SK-N-SH treated with all-trans-retinoic acid at 6 μM for 48 hours (cell line): Measurements from ENCODE around the gene ADAM19.

Source experiments
- ARNTL ChIP-seq: fragments of 450-650 bp; formaldehyde crosslinking; IDR thresholded peaks from 2 replicates; pipeline ENCODE4 v1.5.0; 2020; ENCODE audit warnings: low read depth, mild to moderate bottlenecking, moderate library complexity, borderline replicate concordance
- CSDC2 ChIP-seq: fragments of 250-450 bp; sonication (Bioruptor Pico); IDR thresholded peaks from 2 replicates; pipeline ENCODE4 v1.5.0; 2020; ENCODE audit warnings: mild to moderate bottlenecking, moderate library complexity
- TCF4 ChIP-seq: fragments of 250-450 bp; sonication (Bioruptor Pico); IDR thresholded peaks from 2 replicates; pipeline ENCODE4 v1.8.0; 2021; ENCODE audit warnings: mild to moderate bottlenecking, moderate library complexity, borderline replicate concordance
- TOX ChIP-seq: fragments of 250-450 bp; sonication (Bioruptor Pico); IDR thresholded peaks from 2 replicates; pipeline ENCODE4 v1.8.0; 2021; ENCODE audit warnings: mild to moderate bottlenecking, moderate library complexity, borderline replicate concordance
- TF ChIP-seq, protein P1 (sequence below): fragments of 250-450 bp; sonication (Bioruptor Pico); IDR thresholded peaks from 2 replicates; pipeline ENCODE4 v1.8.0; 2020; ENCODE audit warnings: mild to moderate bottlenecking, moderate library complexity, borderline replicate concordance

- TF ChIP-seq, protein P1, sequence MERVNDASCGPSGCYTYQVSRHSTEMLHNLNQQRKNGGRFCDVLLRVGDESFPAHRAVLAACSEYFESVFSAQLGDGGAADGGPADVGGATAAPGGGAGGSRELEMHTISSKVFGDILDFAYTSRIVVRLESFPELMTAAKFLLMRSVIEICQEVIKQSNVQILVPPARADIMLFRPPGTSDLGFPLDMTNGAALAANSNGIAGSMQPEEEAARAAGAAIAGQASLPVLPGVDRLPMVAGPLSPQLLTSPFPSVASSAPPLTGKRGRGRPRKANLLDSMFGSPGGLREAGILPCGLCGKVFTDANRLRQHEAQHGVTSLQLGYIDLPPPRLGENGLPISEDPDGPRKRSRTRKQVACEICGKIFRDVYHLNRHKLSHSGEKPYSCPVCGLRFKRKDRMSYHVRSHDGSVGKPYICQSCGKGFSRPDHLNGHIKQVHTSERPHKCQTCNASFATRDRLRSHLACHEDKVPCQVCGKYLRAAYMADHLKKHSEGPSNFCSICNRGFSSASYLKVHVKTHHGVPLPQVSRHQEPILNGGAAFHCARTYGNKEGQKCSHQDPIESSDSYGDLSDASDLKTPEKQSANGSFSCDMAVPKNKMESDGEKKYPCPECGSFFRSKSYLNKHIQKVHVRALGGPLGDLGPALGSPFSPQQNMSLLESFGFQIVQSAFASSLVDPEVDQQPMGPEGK (CRISPR knock-in tag): no peak
- TF ChIP-seq TCF4 (CRISPR knock-in tag): no peak
- no peak for TF ChIP-seq CSDC2
- no peak for TF ChIP-seq ARNTL (CRISPR knock-in tag)
- TF ChIP-seq TOX (CRISPR knock-in tag): no peak
Measured at GRCh38 chr5:157486221-157486681, 89.3 kb downstream of the ADAM19 start.
